HEK293 (cell line): ENCODE data around the gene TXLNA.

Experiments used
- CTCF ChIA-PET: fragments of 350-600 bp; formaldehyde crosslinking; extraction: SDS; loops from one replicate; lab custom pipeline; 2021; ENCODE audit warnings: antibody characterized with exemption; lab: Yijun Ruan, JAX
- POLR2A ChIA-PET: fragments of 300-600 bp; formaldehyde crosslinking; extraction: SDS; loops from one replicate; lab custom pipeline; 2020; ENCODE audit warnings: antibody characterized with exemption, inconsistent platforms; lab: Yijun Ruan, JAX
- H3K27ac ChIP-seq: fragments of 200-500 bp; sonication (Bioruptor generic); 2 replicates; pipeline ENCODE4 v1.5.1; 2014; ENCODE audit warnings: low read depth, low read length, control low read depth, inconsistent platforms; ENCODE audit errors: extremely low read depth
- H3K36me3 ChIP-seq, 2 experiments: fragments of 200-500 bp in 1 of 2; sonication (Bioruptor generic) in 1 of 2; 1 replicate in 1 of 2; 2 replicates in 1 of 2; pipeline ENCODE4 v1.5.1; 2014 to 2017; ENCODE audit warnings: inconsistent platforms in 2 of 2, low read length in 2 of 2; ENCODE audit not compliant: control insufficient read depth in 2 of 2, insufficient read depth in 1 of 2
- H3K4me1 ChIP-seq: fragments of 200-500 bp; sonication (Bioruptor generic); 2 replicates; pipeline ENCODE4 v1.5.1; 2014; ENCODE audit warnings: mild to moderate bottlenecking, low read length, inconsistent platforms; ENCODE audit not compliant: control insufficient read depth, insufficient read depth
- H3K4me3 ChIP-seq: 2 replicates; pipeline ENCODE4 v1.5.1; 2011; ENCODE audit warnings: low read depth, mild to moderate bottlenecking, control low read depth, low read length, moderate library complexity
- H3K9me3 ChIP-seq: fragments of 200-500 bp; sonication (Bioruptor generic); 2 replicates; pipeline ENCODE4 v1.5.1; 2014; ENCODE audit warnings: low read depth, low read length, inconsistent platforms; ENCODE audit not compliant: control insufficient read depth, insufficient read depth
- GFI1B ChIP-seq: fragments of 450-650 bp; formaldehyde crosslinking; IDR thresholded peaks from 2 replicates; pipeline ENCODE4 v1.5.1; 2016; ENCODE audit warnings: missing biosample characterization, missing genetic modification characterization
- GLIS1 ChIP-seq: fragments of 450-650 bp; formaldehyde crosslinking; IDR thresholded peaks from 2 replicates; pipeline ENCODE4 v1.5.1; 2016; ENCODE audit warnings: missing biosample characterization, missing genetic modification characterization
- HOXC10 ChIP-seq: sonication (generic); formaldehyde crosslinking; IDR thresholded peaks from 2 replicates; pipeline ENCODE4 v1.8.1; 2023; ENCODE audit warnings: mild to moderate bottlenecking, missing genetic modification reagents
- KLF8 ChIP-seq: fragments of 450-650 bp; formaldehyde crosslinking; IDR thresholded peaks from 2 replicates; pipeline ENCODE4 v1.5.1; 2016; ENCODE audit warnings: missing biosample characterization, missing genetic modification characterization
- PRDM1 ChIP-seq: fragments of 450-650 bp; formaldehyde crosslinking; IDR thresholded peaks from 2 replicates; pipeline ENCODE4; 2016; ENCODE audit warnings: missing biosample characterization, missing genetic modification characterization
- PRDM4 ChIP-seq: fragments of 450-650 bp; formaldehyde crosslinking; IDR thresholded peaks from 2 replicates; pipeline ENCODE4 v1.5.1; 2017; ENCODE audit warnings: missing biosample characterization, missing genetic modification characterization
- PRDM6 ChIP-seq: fragments of 450-650 bp; formaldehyde crosslinking; IDR thresholded peaks from 2 replicates; pipeline ENCODE4 v1.5.1; 2017; ENCODE audit warnings: missing biosample characterization, missing genetic modification characterization
- TCF7L2 ChIP-seq: IDR thresholded peaks from 2 replicates; pipeline ENCODE4 v1.6.1; 2011; ENCODE audit warnings: low read depth, mild to moderate bottlenecking, inconsistent platforms, low read length, moderate library complexity, borderline replicate concordance
- TRIM28 ChIP-seq: IDR thresholded peaks from 2 replicates; pipeline ENCODE4 v1.6.1; 2011; ENCODE audit warnings: low read length, control low read depth, borderline replicate concordance
- ZBTB48 ChIP-seq: fragments of 450-650 bp; formaldehyde crosslinking; IDR thresholded peaks from 2 replicates; pipeline ENCODE4 v1.5.1; 2016; ENCODE audit warnings: missing biosample characterization, missing genetic modification characterization
- ZBTB49 ChIP-seq: fragments of 450-650 bp; formaldehyde crosslinking; IDR thresholded peaks from 2 replicates; pipeline ENCODE4 v1.5.1; 2016; ENCODE audit warnings: missing biosample characterization, missing genetic modification characterization, low read depth
- ZNF140 ChIP-seq: fragments of 450-650 bp; formaldehyde crosslinking; IDR thresholded peaks from 2 replicates; pipeline ENCODE4 v1.5.1; 2016; ENCODE audit warnings: missing biosample characterization, missing genetic modification characterization
- ZNF184 ChIP-seq: fragments of 450-650 bp; IDR thresholded peaks from 2 replicates; pipeline ENCODE4 v1.5.1; 2018; ENCODE audit warnings: missing biosample characterization, mild to moderate bottlenecking, missing genetic modification characterization
- ZNF26 ChIP-seq: fragments of 450-650 bp; formaldehyde crosslinking; IDR thresholded peaks from 2 replicates; pipeline ENCODE4 v1.5.1; 2016; ENCODE audit warnings: missing biosample characterization, missing genetic modification characterization
- ZNF292 ChIP-seq: fragments of 450-650 bp; formaldehyde crosslinking; IDR thresholded peaks from 2 replicates; pipeline ENCODE4 v1.5.1; 2016; ENCODE audit warnings: low read depth, missing biosample characterization, missing genetic modification characterization, borderline replicate concordance
- ZNF311 ChIP-seq: fragments of 450-650 bp; formaldehyde crosslinking; IDR thresholded peaks from 2 replicates; pipeline ENCODE4 v1.5.1; 2017; ENCODE audit warnings: missing biosample characterization, missing genetic modification characterization, borderline replicate concordance
- ZNF366 ChIP-seq: fragments of 450-650 bp; formaldehyde crosslinking; conservative IDR thresholded peaks from 2 replicates; pipeline ENCODE4 v1.5.1; 2016; ENCODE audit warnings: missing biosample characterization, missing genetic modification characterization
- ZNF416 ChIP-seq: fragments of 450-650 bp; formaldehyde crosslinking; IDR thresholded peaks from 2 replicates; pipeline ENCODE4 v1.5.1; 2016; ENCODE audit warnings: missing biosample characterization, missing genetic modification characterization
- ZNF426 ChIP-seq: fragments of 450-650 bp; formaldehyde crosslinking; IDR thresholded peaks from 2 replicates; pipeline ENCODE4 v1.5.1; 2017; ENCODE audit warnings: missing biosample characterization, missing genetic modification characterization, mild to moderate bottlenecking, inconsistent platforms, moderate library complexity
- ZNF433 ChIP-seq: fragments of 450-650 bp; formaldehyde crosslinking; IDR thresholded peaks from 2 replicates; pipeline ENCODE4 v1.5.1; 2016; ENCODE audit warnings: missing biosample characterization, missing genetic modification characterization, low read depth
- ZNF473 ChIP-seq: fragments of 450-650 bp; formaldehyde crosslinking; IDR thresholded peaks from 2 replicates; pipeline ENCODE4 v1.5.1; 2017; ENCODE audit warnings: missing biosample characterization, missing genetic modification characterization
- ZNF548 ChIP-seq: fragments of 450-650 bp; formaldehyde crosslinking; IDR thresholded peaks from 2 replicates; pipeline ENCODE4 v1.5.1; 2016; ENCODE audit warnings: missing biosample characterization, missing genetic modification characterization
- ZNF768 ChIP-seq: fragments of 450-650 bp; formaldehyde crosslinking; IDR thresholded peaks from 2 replicates; pipeline ENCODE4 v1.5.1; 2018; ENCODE audit warnings: missing biosample characterization, mild to moderate bottlenecking, missing genetic modification characterization
- ZNF791 ChIP-seq: fragments of 450-650 bp; formaldehyde crosslinking; IDR thresholded peaks from 2 replicates; pipeline ENCODE4 v1.5.1; 2016; ENCODE audit warnings: missing biosample characterization, missing genetic modification characterization
- ZSCAN18 ChIP-seq: fragments of 450-650 bp; formaldehyde crosslinking; IDR thresholded peaks from 2 replicates; pipeline ENCODE4 v1.5.1; 2016; ENCODE audit warnings: missing biosample characterization, missing genetic modification characterization

TXLNA gene

GRCh38 chr1:32241001-32241763, 61.7 kb downstream of the TXLNA start (continued):
- TF ChIP-seq ZNF292 (no peak), ZNF433 (tag by site-specific recombination) (no peak), ZNF184 (tag by site-specific recombination) (no peak), TCF7L2 (no peak), ZBTB49 (tag by site-specific recombination) (no peak)

GRCh38 chr1:32242341-32242851, 62.9 kb downstream of the TXLNA start:
- H3K36me3 ChIP-seq, result no peaks in the 10 kb centered on the region
- ChIA-PET POLR2A (interaction anchor here (0.8 to 1.1 kb wide), 2 partner anchors 14 to 94 kb away, joined by 3 read pairs; partner anchors contain the start of gene MARCKSL1), CTCF (interaction anchor here (0.7 kb wide), 1 partner anchor 27 kb away, joined by 6 read pairs; no protein-coding TSS in a partner anchor)
- no peaks in the 10 kb centered on the region for H3K9me3 ChIP-seq
- H3K27ac ChIP-seq, result no peak overlapping the region
- H3K4me1 ChIP-seq, result no peaks in the 10 kb centered on the region
- no peak overlapping the region for H3K4me3 ChIP-seq
- no peak for TF ChIP-seq ZNF416 (tag by site-specific recombination)
- no peak for TF ChIP-seq TRIM28
- TF ChIP-seq ZBTB48, result no peak
- TF ChIP-seq PRDM1 (tag by site-specific recombination), result 0 out of 2 replicates have a peak, but pooled peaks have one; percentile 30
- peak; percentile 96 for TF ChIP-seq ZNF366
- no peak for TF ChIP-seq ZNF140
- no peak for TF ChIP-seq KLF8 (tag by site-specific recombination)
- TF ChIP-seq PRDM6 (tag by site-specific recombination), result no peak
- no peak for TF ChIP-seq ZNF791
- TF ChIP-seq ZNF548 (tag by site-specific recombination), result no peak

- Histone ChIP-seq H3K4me3 (no peak within 1 kb of the TSS), H3K9me3 (no peaks in the 10 kb centered on the region), H3K4me1 (no peaks in the 10 kb centered on the region), H3K36me3 (no peaks in the 10 kb centered on the region), H3K27ac (no peak within 1 kb of the TSS)
- POLR2A ChIA-PET, result interaction anchor here (1.2 to 1.5 kb wide), 2 partner anchors 10 to 44 kb away, joined by 4 to 6 read pairs; partner anchors contain the start of gene HDAC1
- CTCF ChIA-PET, result interaction anchor here (0.6 to 4.3 kb wide), 7 partner anchors 8 to 84 kb away, joined by 3 to 40 read pairs (median 6); no protein-coding TSS in a partner anchor
- no peak for TF ChIP-seq GLIS1
- TF ChIP-seq ZNF473, result no peak
- no peak for TF ChIP-seq PRDM4 (tag by site-specific recombination)
- TF ChIP-seq ZNF26 (tag by site-specific recombination), result no peak
- no peak for TF ChIP-seq ZNF426 (tag by site-specific recombination)
- TF ChIP-seq ZNF311 (tag by site-specific recombination), result no peak
- no peak for TF ChIP-seq ZNF768 (tag by site-specific recombination)
- no peak for TF ChIP-seq GFI1B (tag by site-specific recombination)
- no peak for TF ChIP-seq ZSCAN18
- no peak for TF ChIP-seq HOXC10 (CRISPR knock-in tag)
Measured at GRCh38 chr1:32246888-32247273, 67.4 kb downstream of the TXLNA start, which contains the start of gene FAM167B. TSS of gene FAM167B (plus strand) at chr1:32247222. CDS start at chr1:32247422, 200 bp downstream.
